ENCODE results near the gene SMAD6. TPM values are rescaled to one million over a fixed set of nuclear protein-coding genes. Genes with fewer than 3 reads are reported as not detected.
A peak's percentile ranks its signal among the peaks of the same experiment; 100 is the strongest.

The SMAD6 gene
- total RNA-seq, 1 donor = 31.8 TPM

- Histone ChIP-seq H3K79me2 (ENCODE audit: insufficient read depth, low read length) (no peaks in the 10 kb centered on the region), H3K27me3 (ENCODE audit: insufficient read depth, low read length) (no peaks in the 10 kb centered on the region), H3K4me1 (ENCODE audit: insufficient read depth, low read length) (peaks cover 63% of the 10 kb centered on the region), H3K9me3 (ENCODE audit: low read depth, low read length) (no peaks in the 10 kb centered on the region), H3K4me3 (ENCODE audit: insufficient read depth, low read length) (peak overlapping the region; percentile 43), H4K20me1 (ENCODE audit: insufficient read depth, low read length) (no peaks in the 10 kb centered on the region), H3K4me2 (ENCODE audit: insufficient read depth, low read length) (peak overlapping the region; percentile 73), H3K36me3 (ENCODE audit: insufficient read depth, low read length) (no peaks in the 10 kb centered on the region), H3K27ac (ENCODE audit: low read depth, low read length) (peak overlapping the region; percentile 96), H2AFZ (ENCODE audit: low read length) (no peak overlapping the region)
- no peak for TF ChIP-seq CTCF (IDR thresholded peaks at IDR 0.05; ENCODE audit: extremely low read depth, low read depth, low read length)
- peak; percentile 98 for DNase-seq (ENCODE audit: insufficient read length, low spot score, missing footprints)
These were observed 101.2 kb downstream of the SMAD6 start for GRCh38 chr15:66803182-66803729.

GRCh38 chr15:66803749-66804148 is 101.7 kb downstream of the SMAD6 start:
- no peaks in the 10 kb centered on the region for H4K20me1 ChIP-seq (ENCODE audit: insufficient read depth, low read length)
- no peak for TF ChIP-seq CTCF (IDR thresholded peaks at IDR 0.05; ENCODE audit: extremely low read depth, low read depth, low read length)
- H3K79me2 ChIP-seq (ENCODE audit: insufficient read depth, low read length) = no peaks in the 10 kb centered on the region
- peak overlapping the region; percentile 5 for H3K4me3 ChIP-seq (ENCODE audit: insufficient read depth, low read length)
- H3K4me2 ChIP-seq (ENCODE audit: insufficient read depth, low read length) = peak overlapping the region; percentile 73
- no peak overlapping the region for H2AFZ ChIP-seq (ENCODE audit: low read length)
- peak overlapping the region; percentile 96 for H3K27ac ChIP-seq (ENCODE audit: low read depth, low read length)
- peaks cover 58% of the 10 kb centered on the region for H3K4me1 ChIP-seq (ENCODE audit: insufficient read depth, low read length)
- H3K27me3 ChIP-seq (ENCODE audit: insufficient read depth, low read length) = no peaks in the 10 kb centered on the region
- no peak for DNase-seq (ENCODE audit: insufficient read length, low spot score, missing footprints)
- no peaks in the 10 kb centered on the region for H3K36me3 ChIP-seq (ENCODE audit: insufficient read depth, low read length)
- H3K9me3 ChIP-seq (ENCODE audit: low read depth, low read length) = no peaks in the 10 kb centered on the region

GRCh38 chr15:66805202-66805885 is 103.3 kb downstream of the SMAD6 start:
- Histone ChIP-seq H4K20me1 (ENCODE audit: insufficient read depth, low read length) (no peaks in the 10 kb centered on the region), H3K4me1 (ENCODE audit: insufficient read depth, low read length) (peaks cover 50% of the 10 kb centered on the region), H3K4me3 (ENCODE audit: insufficient read depth, low read length) (no peak overlapping the region), H3K9me3 (ENCODE audit: low read depth, low read length) (no peaks in the 10 kb centered on the region), H3K27ac (ENCODE audit: low read depth, low read length) (peak overlapping the region; percentile 17), H2AFZ (ENCODE audit: low read length) (no peak overlapping the region), H3K36me3 (ENCODE audit: insufficient read depth, low read length) (no peaks in the 10 kb centered on the region), H3K79me2 (ENCODE audit: insufficient read depth, low read length) (no peaks in the 10 kb centered on the region), H3K4me2 (ENCODE audit: insufficient read depth, low read length) (no peak overlapping the region), H3K27me3 (ENCODE audit: insufficient read depth, low read length) (no peaks in the 10 kb centered on the region)
- DNase-seq (ENCODE audit: insufficient read length, low spot score, missing footprints) = no peak
- no peak for TF ChIP-seq CTCF (IDR thresholded peaks at IDR 0.05; ENCODE audit: extremely low read depth, low read depth, low read length)

GRCh38 chr15:66808181-66808824 is 106.3 kb downstream of the SMAD6 start:
- no peak for TF ChIP-seq CTCF (IDR thresholded peaks at IDR 0.05; ENCODE audit: extremely low read depth, low read depth, low read length)
- Histone ChIP-seq H2AFZ (ENCODE audit: low read length) (no peak overlapping the region), H3K9me3 (ENCODE audit: low read depth, low read length) (no peaks in the 10 kb centered on the region)

More at GRCh38 chr15:66808181-66808824, 106.3 kb downstream of the SMAD6 start:
- no peak for DNase-seq (ENCODE audit: insufficient read length, low spot score, missing footprints)
- H3K4me3 ChIP-seq (ENCODE audit: insufficient read depth, low read length) = no peak overlapping the region
- no peaks in the 10 kb centered on the region for H3K27me3 ChIP-seq (ENCODE audit: insufficient read depth, low read length)
- H4K20me1 ChIP-seq (ENCODE audit: insufficient read depth, low read length) = no peaks in the 10 kb centered on the region
- no peaks in the 10 kb centered on the region for H3K36me3 ChIP-seq (ENCODE audit: insufficient read depth, low read length)
- no peak overlapping the region for H3K27ac ChIP-seq (ENCODE audit: low read depth, low read length)
- no peaks in the 10 kb centered on the region for H3K79me2 ChIP-seq (ENCODE audit: insufficient read depth, low read length)
- no peak overlapping the region for H3K4me2 ChIP-seq (ENCODE audit: insufficient read depth, low read length)
- H3K4me1 ChIP-seq (ENCODE audit: insufficient read depth, low read length) = peaks cover 25% of the 10 kb centered on the region

Data from osteoblast (primary cell).